ENCODE measurements around the gene SMG9.

DNA sequence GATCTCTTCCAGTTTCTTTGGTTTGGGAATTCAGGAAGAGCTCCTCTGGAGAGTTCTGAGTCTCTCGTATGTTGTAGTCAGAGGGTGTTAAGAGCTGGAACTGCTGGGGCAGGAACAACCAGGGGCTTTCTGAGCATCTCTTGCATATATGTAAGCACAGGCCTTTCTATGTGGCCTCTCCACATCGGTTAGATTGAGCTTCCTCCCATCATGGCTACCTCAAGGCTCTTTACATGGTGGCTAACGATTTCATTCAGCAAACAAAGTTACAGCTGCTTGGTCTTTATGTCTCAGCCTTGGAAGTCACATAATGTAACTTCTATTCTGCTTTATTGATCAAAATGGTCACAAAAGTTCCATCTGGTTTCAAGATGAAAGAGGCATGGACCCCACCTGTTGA lies 64.3 kb downstream of the SMG9 start:
- TF ChIP-seq, protein P1, sequence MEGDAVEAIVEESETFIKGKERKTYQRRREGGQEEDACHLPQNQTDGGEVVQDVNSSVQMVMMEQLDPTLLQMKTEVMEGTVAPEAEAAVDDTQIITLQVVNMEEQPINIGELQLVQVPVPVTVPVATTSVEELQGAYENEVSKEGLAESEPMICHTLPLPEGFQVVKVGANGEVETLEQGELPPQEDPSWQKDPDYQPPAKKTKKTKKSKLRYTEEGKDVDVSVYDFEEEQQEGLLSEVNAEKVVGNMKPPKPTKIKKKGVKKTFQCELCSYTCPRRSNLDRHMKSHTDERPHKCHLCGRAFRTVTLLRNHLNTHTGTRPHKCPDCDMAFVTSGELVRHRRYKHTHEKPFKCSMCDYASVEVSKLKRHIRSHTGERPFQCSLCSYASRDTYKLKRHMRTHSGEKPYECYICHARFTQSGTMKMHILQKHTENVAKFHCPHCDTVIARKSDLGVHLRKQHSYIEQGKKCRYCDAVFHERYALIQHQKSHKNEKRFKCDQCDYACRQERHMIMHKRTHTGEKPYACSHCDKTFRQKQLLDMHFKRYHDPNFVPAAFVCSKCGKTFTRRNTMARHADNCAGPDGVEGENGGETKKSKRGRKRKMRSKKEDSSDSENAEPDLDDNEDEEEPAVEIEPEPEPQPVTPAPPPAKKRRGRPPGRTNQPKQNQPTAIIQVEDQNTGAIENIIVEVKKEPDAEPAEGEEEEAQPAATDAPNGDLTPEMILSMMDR (IDR thresholded peaks at IDR 0.05 in 4 of 5, conservative IDR thresholded peaks at IDR 0.05 in 1 of 5), result no peak
- no peak for TF ChIP-seq POLR2A (IDR thresholded peaks at IDR 0.05)

Data from gastrocnemius medialis (tissue), 4 donors.